H9 (cell line): ENCODE data around the gene EOLA2. TPM values are rescaled to one million over a fixed set of nuclear protein-coding genes. Genes with fewer than 3 reads are reported as not detected.
"Not testable (repeated sequence)": the region's sequence is repeated elsewhere in the genome, so short reads cannot be mapped to it uniquely, and the experiment has no call there.

Experiments used
- DNase-seq: peaks from one replicate; pipeline ENCODE4 v3.0.0-alpha.2; 2017
- H2AFZ ChIP-seq: one replicate; pipeline ENCODE4 v1.6.1; 2013; ENCODE audit warnings: mild to moderate bottlenecking, low read length, control low read depth, moderate library complexity
- H2AK5ac ChIP-seq: 2 replicates; pipeline ENCODE4 v1.6.1; 2013; ENCODE audit warnings: low read length, control low read depth, mixed read lengths; ENCODE audit not compliant: insufficient read length
- H2BK120ac ChIP-seq: one replicate; pipeline ENCODE4 v1.6.1; 2013; ENCODE audit warnings: low read depth, mild to moderate bottlenecking, low read length, control low read depth, inconsistent platforms; ENCODE audit not compliant: poor library complexity, severe bottlenecking
- H2BK12ac ChIP-seq: 2 replicates; pipeline ENCODE4 v1.6.1; 2013; ENCODE audit warnings: low read length, control low read depth, mixed read lengths, low read depth; ENCODE audit not compliant: insufficient read length
- H2BK15ac ChIP-seq: 2 replicates; pipeline ENCODE4 v1.6.1; 2013; ENCODE audit warnings: low read depth, low read length, control low read depth
- H2BK20ac ChIP-seq: one replicate; pipeline ENCODE4 v1.6.1; 2013; ENCODE audit warnings: low read depth, mild to moderate bottlenecking, low read length, control low read depth, inconsistent platforms; ENCODE audit not compliant: poor library complexity, severe bottlenecking
- H2BK5ac ChIP-seq: 2 replicates; pipeline ENCODE4 v1.6.1; 2013; ENCODE audit warnings: low read length, control low read depth, mixed read lengths; ENCODE audit not compliant: insufficient read length
- H3K14ac ChIP-seq: 2 replicates; pipeline ENCODE4 v1.6.1; 2013; ENCODE audit warnings: low read length, control low read depth; ENCODE audit not compliant: insufficient read depth
- H3K18ac ChIP-seq: 2 replicates; pipeline ENCODE4 v1.6.1; 2013; ENCODE audit warnings: low read depth, mild to moderate bottlenecking, mixed read lengths, low read length, control low read depth; ENCODE audit not compliant: insufficient read length
- H3K23ac ChIP-seq: 2 replicates; pipeline ENCODE4 v1.6.1; 2013; ENCODE audit warnings: low read length, control low read depth, mixed read lengths, low read depth; ENCODE audit not compliant: insufficient read length
- H3K23me2 ChIP-seq: 2 replicates; pipeline ENCODE4 v1.6.1; 2013; ENCODE audit warnings: low read depth, mild to moderate bottlenecking, mixed read lengths, low read length, control low read depth; ENCODE audit not compliant: insufficient read length, poor library complexity, severe bottlenecking
- H3K27ac ChIP-seq: 2 replicates; pipeline ENCODE4 v1.5.1; 2013; ENCODE audit warnings: low read length, control low read depth, mixed read lengths, low read depth; ENCODE audit not compliant: insufficient read length
- H3K27me3 ChIP-seq: 2 replicates; pipeline ENCODE4 v1.6.1; 2013; ENCODE audit warnings: low read length, control low read depth, inconsistent platforms; ENCODE audit not compliant: insufficient read depth
- H3K4ac ChIP-seq: 2 replicates; pipeline ENCODE4 v1.6.1; 2013; ENCODE audit warnings: low read depth, mild to moderate bottlenecking, control low read depth, inconsistent platforms, low read length, moderate library complexity
- H3K4me1 ChIP-seq: 2 replicates; pipeline ENCODE4 v1.6.1; 2013; ENCODE audit warnings: low read length, control low read depth, inconsistent platforms; ENCODE audit not compliant: insufficient read depth
- H3K4me2 ChIP-seq: 2 replicates; pipeline ENCODE4 v1.6.1; 2013; ENCODE audit warnings: low read length, control low read depth, mixed read lengths; ENCODE audit not compliant: insufficient read length, insufficient read depth
- H3K56ac ChIP-seq: 2 replicates; pipeline ENCODE4 v1.6.1; 2013; ENCODE audit warnings: low read depth, mild to moderate bottlenecking, mixed read lengths, low read length, control low read depth; ENCODE audit not compliant: insufficient read length
- H3K79me1 ChIP-seq: 2 replicates; pipeline ENCODE4 v1.6.1; 2013; ENCODE audit warnings: low read depth, mild to moderate bottlenecking, moderate library complexity, low read length, control low read depth, inconsistent platforms; ENCODE audit not compliant: insufficient read depth, poor library complexity, severe bottlenecking
- H3K79me2 ChIP-seq: 2 replicates; pipeline ENCODE4 v1.6.1; 2013; ENCODE audit warnings: low read length, control low read depth, inconsistent platforms; ENCODE audit not compliant: insufficient read depth
- H3K9ac ChIP-seq: 2 replicates; pipeline ENCODE4 v1.6.1; 2013; ENCODE audit warnings: low read length, control low read depth, mixed read lengths; ENCODE audit not compliant: insufficient read length; ENCODE audit errors: extremely low read depth
- H3K9me3 ChIP-seq: one replicate; pipeline ENCODE4 v1.6.1; 2013; ENCODE audit warnings: low read depth, low read length, inconsistent platforms; ENCODE audit not compliant: control insufficient read depth
- H3T11ph ChIP-seq: one replicate; pipeline ENCODE4 v1.6.1; 2013; ENCODE audit warnings: mild to moderate bottlenecking, low read length, control low read depth, inconsistent platforms
- H4K20me1 ChIP-seq: one replicate; pipeline ENCODE4 v1.6.1; 2013; ENCODE audit not compliant: control insufficient read depth, insufficient read length, insufficient read depth
- H4K5ac ChIP-seq: 2 replicates; pipeline ENCODE4 v1.6.1; 2013; ENCODE audit warnings: low read depth, mild to moderate bottlenecking, mixed read lengths, low read length, control low read depth; ENCODE audit not compliant: insufficient read length
- H4K8ac ChIP-seq: replicated peaks from 2 replicates; pipeline ENCODE4 v1.6.1; 2013; ENCODE audit warnings: low read length, control low read depth, mixed read lengths, low read depth; ENCODE audit not compliant: insufficient read length
- H4K91ac ChIP-seq: 2 replicates; pipeline ENCODE4 v1.6.1; 2013; ENCODE audit warnings: low read depth, mild to moderate bottlenecking, moderate library complexity, mixed read lengths, low read length, control low read depth; ENCODE audit not compliant: insufficient read length
- H3K27ac Mint-ChIP-seq, 3 experiments: 2 replicates in 2 of 3; 3 replicates in 1 of 3; pipeline ENCODE4 v1.8.0; 2020 to 2021; ENCODE audit warnings: mixed read lengths in 3 of 3, mild to moderate bottlenecking in 1 of 3, moderate library complexity in 1 of 3
- H3K27me3 Mint-ChIP-seq: 2 replicates; pipeline ENCODE4 v1.8.0; 2021; ENCODE audit warnings: low read depth, mild to moderate bottlenecking, moderate library complexity, mixed read lengths
- H3K36me3 Mint-ChIP-seq, 3 experiments: 2 replicates in 2 of 3; 3 replicates in 1 of 3; pipeline ENCODE4 v1.8.0; 2020 to 2021; ENCODE audit warnings: low read depth in 3 of 3, mixed read lengths in 3 of 3; ENCODE audit not compliant: insufficient read depth in 1 of 3
- H3K4me1 Mint-ChIP-seq, 2 experiments: 2 replicates each; pipeline ENCODE4 v1.8.0; 2020; ENCODE audit warnings: mixed read lengths in 2 of 2
- H3K4me3 Mint-ChIP-seq, 2 experiments: 2 replicates in 1 of 2; 3 replicates in 1 of 2; pipeline ENCODE4 v1.8.0; 2020 to 2021; ENCODE audit warnings: mild to moderate bottlenecking in 2 of 2, mixed read lengths in 2 of 2, moderate library complexity in 1 of 2
- H3K9me3 Mint-ChIP-seq, 2 experiments: 2 replicates in 1 of 2; 3 replicates in 1 of 2; pipeline ENCODE4 v1.8.0; 2020; ENCODE audit warnings: mild to moderate bottlenecking in 2 of 2, mixed read lengths in 2 of 2, moderate library complexity in 1 of 2
- CTCF ChIP-seq: fragments of 200-600 bp; sonication (generic); conservative IDR thresholded peaks from 3 replicates; pipeline ENCODE4 v1.8.0; 2021; ENCODE audit warnings: antibody characterized with exemption, mild to moderate bottlenecking
- WGBS: extraction: QIAGEN DNeasy Blood & Tissue Kit; methylation state at CpG from one replicate; pipeline ENCODE4 v1.1.7; 2013; ENCODE audit warnings: missing lambda C conversion rate, low lambda C conversion rate, mixed read lengths; ENCODE audit not compliant: insufficient read length; ENCODE audit errors: extremely low coverage; 5-methylcytosine and 5-hydroxymethylcytosine counted together
- total RNA-seq: library from RNA; stranded (reverse); gene quantifications from 2 replicates; pipeline ENCODE4 v1.2.1, GENCODE V29; 2021

The EOLA2 gene
- total RNA-seq, 1 experiment from 2014 or later = 38.9 TPM

- no peaks in the 10 kb centered on the region for H3K23me2 ChIP-seq
- no peak overlapping the region for H4K91ac ChIP-seq
- no peak overlapping the region for H3K27ac ChIP-seq
- peak; percentile 47 for DNase-seq
- H2BK15ac ChIP-seq = no peak overlapping the region
- no peaks in the 10 kb centered on the region for H4K20me1 ChIP-seq
- H3K27ac Mint-ChIP-seq = peak overlapping the region in 1 of 3 experiments; percentile 80; a peak in 3 of 7 replicates
- H2BK20ac ChIP-seq = no peak overlapping the region
- H3K4me2 ChIP-seq = no peak overlapping the region
- peaks cover 5% of the 10 kb centered on the region; the same call in 1 of the 2 replicates for H3K4me1 ChIP-seq
- no peak overlapping the region for H4K8ac ChIP-seq
- WGBS = no CpG with 5 or more reads among the region's 3 CpGs
- no peak for TF ChIP-seq CTCF
- no peak overlapping the region for H3K9ac ChIP-seq
- no peak overlapping the region for H2BK12ac ChIP-seq
- no peak overlapping the region for H2BK120ac ChIP-seq
- H3K79me2 ChIP-seq = no peaks in the 10 kb centered on the region
- H3K79me1 ChIP-seq = no peaks in the 10 kb centered on the region
- no peak overlapping the region for H3T11ph ChIP-seq
- no peaks in the 10 kb centered on the region for H3K27me3 ChIP-seq
- no peak overlapping the region for H2AFZ ChIP-seq
- H3K4me3 Mint-ChIP-seq = peak overlapping the region in 1 of 2 experiments; percentile 10; a peak in 1 of 5 replicates
- H3K9me3 ChIP-seq = peaks cover 25% of the 10 kb centered on the region
- H3K4ac ChIP-seq = no peak overlapping the region
- no peak overlapping the region for H2AK5ac ChIP-seq
- H3K27me3 Mint-ChIP-seq = no peaks in the 10 kb centered on the region; the same call in 1 of the 2 replicates
- no peak overlapping the region for H3K56ac ChIP-seq
- H3K14ac ChIP-seq = no peak overlapping the region
- H2BK5ac ChIP-seq = no peak overlapping the region
- H3K18ac ChIP-seq = no peak overlapping the region
- peaks cover 23 to 66% (median 62%) of the 10 kb centered on the region in 3 experiments for H3K36me3 Mint-ChIP-seq
- H4K5ac ChIP-seq = no peak overlapping the region
- H3K4me1 Mint-ChIP-seq = peaks cover 19 to 21% of the 10 kb centered on the region in 2 experiments
- H3K9me3 Mint-ChIP-seq = peaks cover 72 to 75% of the 10 kb centered on the region in 2 experiments
- H3K23ac ChIP-seq = no peak overlapping the region
Measured at GRCh38 chrX:149948016-149948415, 9.7 kb upstream of the EOLA2 start.

- H3K79me2 ChIP-seq, H4K8ac ChIP-seq, H2BK20ac ChIP-seq, DNase-seq, H2BK5ac ChIP-seq, H3K79me1 ChIP-seq, H3K23me2 ChIP-seq, H3K27ac ChIP-seq, H3K27me3 Mint-ChIP-seq, H3K9ac ChIP-seq, H3K23ac ChIP-seq, H3K4me2 ChIP-seq, H4K20me1 ChIP-seq, H4K5ac ChIP-seq, H2AK5ac ChIP-seq, H3K56ac ChIP-seq, H3K4ac ChIP-seq, H2BK15ac ChIP-seq, H2AFZ ChIP-seq, H3K14ac ChIP-seq, H4K91ac ChIP-seq, H3K27ac Mint-ChIP-seq, H3K18ac ChIP-seq, H3T11ph ChIP-seq, H3K4me1 ChIP-seq, H2BK120ac ChIP-seq, H2BK12ac ChIP-seq, H3K4me3 Mint-ChIP-seq, H3K27me3 ChIP-seq: not testable (repeated sequence)
- Mint-ChIP-seq H3K4me1 (peaks cover 19 to 21% of the 10 kb centered on the region in 2 experiments), H3K36me3 (peaks cover 22 to 62% (median 62%) of the 10 kb centered on the region in 3 experiments), H3K9me3 (peaks cover 65 to 73% of the 10 kb centered on the region in 2 experiments)
- WGBS = no CpG with 5 or more reads among the region's 3 CpGs
- peaks cover 25% of the 10 kb centered on the region for H3K9me3 ChIP-seq
Measured at GRCh38 chrX:149946932-149947331, 8.6 kb upstream of the EOLA2 start.
